ENCODE results near the gene ERGIC1. TPM values are rescaled to one million over a fixed set of nuclear protein-coding genes. Genes with fewer than 3 reads are reported as not detected.
A peak's percentile ranks its signal among the peaks of the same experiment; 100 is the strongest.

The ERGIC1 gene
- total RNA-seq, 1 experiment from 2014 or later: 77.0 TPM

GRCh38 chr5:172860520-172861443 is 26.7 kb downstream of the ERGIC1 start:
- Histone ChIP-seq H3K14ac (ENCODE audit: insufficient read depth, low read length) (no peak overlapping the region), H4K8ac (replicated peaks; ENCODE audit: insufficient read length, low read depth, low read length) (no peak overlapping the region), H3K9ac (ENCODE audit: extremely low read depth, insufficient read length, low read length) (no peak overlapping the region), H3K27me3 (ENCODE audit: insufficient read depth, low read length) (no peaks in the 10 kb centered on the region), H3K23ac (ENCODE audit: insufficient read length, low read depth, low read length) (no peak overlapping the region), H3K27ac (ENCODE audit: insufficient read length, low read depth, low read length) (no peak overlapping the region), H2BK5ac (ENCODE audit: insufficient read length, low read length) (no peak overlapping the region), H3K56ac (ENCODE audit: insufficient read length, low read depth, low read length) (no peak overlapping the region), H3K4me1 (ENCODE audit: insufficient read depth, low read length) (0 out of 2 replicates have a peak, but pooled peaks cover 3% of the 10 kb centered on the region), H2BK120ac (ENCODE audit: low read depth, low read length, poor library complexity, severe bottlenecking) (no peak overlapping the region), H4K20me1 (ENCODE audit: control insufficient read depth, insufficient read depth, insufficient read length) (peaks cover 3% of the 10 kb centered on the region), H4K91ac (ENCODE audit: insufficient read length, low read depth, low read length) (no peak overlapping the region), H3T11ph (ENCODE audit: low read length) (no peak overlapping the region), H3K79me1 (ENCODE audit: insufficient read depth, low read depth, low read length, poor library complexity, severe bottlenecking) (no peaks in the 10 kb centered on the region), H3K9me3 (ENCODE audit: control insufficient read depth, low read depth, low read length) (no peaks in the 10 kb centered on the region), H3K4ac (ENCODE audit: low read depth, low read length) (no peak overlapping the region), H2BK20ac (ENCODE audit: low read depth, low read length, poor library complexity, severe bottlenecking) (no peak overlapping the region), H4K5ac (ENCODE audit: insufficient read length, low read depth, low read length) (no peak overlapping the region), H2BK12ac (ENCODE audit: insufficient read length, low read depth, low read length) (no peak overlapping the region), H2AFZ (ENCODE audit: low read length) (no peak overlapping the region), H2AK5ac (ENCODE audit: insufficient read length, low read length) (no peak overlapping the region), H3K79me2 (ENCODE audit: insufficient read depth, low read length) (peaks cover 5% of the 10 kb centered on the region; the same call in 1 of the 2 replicates), H3K18ac (ENCODE audit: insufficient read length, low read depth, low read length) (no peak overlapping the region), H2BK15ac (ENCODE audit: low read depth, low read length) (no peak overlapping the region), H3K23me2 (ENCODE audit: insufficient read length, low read depth, low read length, poor library complexity, severe bottlenecking) (peaks cover 3% of the 10 kb centered on the region), H3K4me2 (ENCODE audit: insufficient read depth, insufficient read length, low read length) (no peak overlapping the region)
- H3K36me3 Mint-ChIP-seq (ENCODE audit: insufficient read depth in 1 of 3, low read depth in 3 of 3): peaks cover 5 to 15% (median 7%) of the 10 kb centered on the region in 3 experiments; a peak in 5 of 7 replicates
- DNase-seq: no peak
- H3K4me3 Mint-ChIP-seq: no peak overlapping the region
- H3K27me3 Mint-ChIP-seq (ENCODE audit: low read depth): no peaks in the 10 kb centered on the region
- no peak for TF ChIP-seq CTCF (conservative IDR thresholded peaks at IDR 0.05)
- H3K27ac Mint-ChIP-seq: peak overlapping the region; percentile 11 to 81 (median 63); a peak in 5 of 7 replicates
- no peaks in the 10 kb centered on the region for H3K9me3 Mint-ChIP-seq
- WGBS (ENCODE audit: extremely low coverage, insufficient read length, low lambda C conversion rate): no CpG with 5 or more reads among the region's 24 CpGs
- H3K4me1 Mint-ChIP-seq: peaks cover 21 to 43% of the 10 kb centered on the region in 2 experiments

Data from H9 (cell line).